A549 (cell line): ENCODE results near the gene FIGN. TPM values are rescaled to one million over a fixed set of nuclear protein-coding genes. Genes with fewer than 3 reads are reported as not detected.

ENCODE experiments used
- ATAC-seq, 2 experiments: fragments of 200-7000 bp in 1 of 2; fragments of >200 bp in 1 of 2; cut with Nextera tagmentation in 1 of 2; cut with Tn5 transposase in 1 of 2; 3 replicates each; pipeline versions ENCODE4 v1.8.0 to v1.9.1; 2018 to 2020; ENCODE audit warnings: mild to moderate bottlenecking in 1 of 2, moderate library complexity in 1 of 2
- CTCF ChIA-PET: fragments of 300-600 bp; sonication (Branson Sonifier 250); formaldehyde crosslinking; extraction: SDS; loops from one replicate; lab custom pipeline; 2021; ENCODE audit warnings: antibody characterized with exemption, inconsistent platforms; lab: Yijun Ruan, JAX
- POLR2A ChIA-PET: fragments of 350-600 bp; formaldehyde crosslinking; extraction: SDS; loops from one replicate; lab custom pipeline; 2021; ENCODE audit warnings: antibody characterized with exemption, inconsistent platforms; lab: Yijun Ruan, JAX
- DNase-seq, 2 experiments: peaks; one replicate each; pipeline versions ENCODE4 v3.0.0 to v3.0.0-alpha.2; 2011 to 2016; ENCODE audit warnings: low read depth in 1 of 2, low spot score in 1 of 2
- FAIRE-seq: peaks from 2 replicates; lab custom pipeline; 2011; peaks lifted over from hg19 to GRCh38; lab: Jason Lieb, UNC
- H3K27ac ChIP-seq, 2 experiments: fragments of >200 bp; sonication (Bioruptor Twin); formaldehyde crosslinking; 3 replicates each; pipeline ENCODE4 v1.5.1; 2016 to 2017
- H3K4me1 ChIP-seq: fragments of >200 bp; sonication (Bioruptor Twin); formaldehyde crosslinking; 3 replicates; pipeline ENCODE4 v1.6.1; 2016
- H3K4me2 ChIP-seq: fragments of >200 bp; sonication (Bioruptor Twin); formaldehyde crosslinking; 3 replicates; pipeline ENCODE4 v1.6.1; 2016
- H3K4me3 ChIP-seq: fragments of >200 bp; sonication (Bioruptor Twin); formaldehyde crosslinking; 3 replicates; pipeline ENCODE4 v1.5.1; 2016
- H3K9me3 ChIP-seq: fragments of >200 bp; sonication (Bioruptor Twin); formaldehyde crosslinking; 3 replicates; pipeline ENCODE4 v1.6.1; 2016
- BHLHE40 ChIP-seq: IDR thresholded peaks from 2 replicates; pipeline ENCODE4 v1.6.1; 2012; ENCODE audit warnings: low read depth, low read length, inconsistent platforms
- CBX8 ChIP-seq: fragments of 200-600 bp; sonication (generic); IDR thresholded peaks from 2 replicates; pipeline ENCODE4 v1.6.1; 2016
- CEBPB ChIP-seq, 2 experiments: fragments of >200 bp in 1 of 2; sonication (Bioruptor Twin) in 1 of 2; formaldehyde crosslinking in 1 of 2; IDR thresholded peaks; 2 replicates each; pipeline ENCODE4 v1.6.1; 2012 to 2016
- CHD2 ChIP-seq: fragments of 150-350 bp; IDR thresholded peaks from 2 replicates; pipeline ENCODE4 v1.6.1; 2014; ENCODE audit warnings: low read length; ENCODE audit not compliant: partially characterized antibody
- CHD4 ChIP-seq: fragments of 200-600 bp; sonication (generic); IDR thresholded peaks from 2 replicates; pipeline ENCODE4 v1.6.1; 2016; ENCODE audit warnings: antibody characterized with exemption, mild to moderate bottlenecking, borderline replicate concordance
- EP300 ChIP-seq, 2 experiments: fragments of >200 bp; sonication (Bioruptor Twin); formaldehyde crosslinking; IDR thresholded peaks; 2 replicates in 1 of 2; 3 replicates in 1 of 2; pipeline ENCODE4 v1.6.1; 2016 to 2017
- HDAC2 ChIP-seq: fragments of 200-600 bp; sonication (generic); IDR thresholded peaks from 2 replicates; pipeline ENCODE4 v1.6.1; 2016
- HOXB13 ChIP-seq: fragments of 250-450 bp; sonication (Bioruptor Pico); IDR thresholded peaks from 2 replicates; pipeline ENCODE4 v1.5.0; 2020; ENCODE audit warnings: low read depth, mild to moderate bottlenecking, moderate library complexity
- HOXB5 ChIP-seq: fragments of 250-450 bp; sonication (Bioruptor Pico); IDR thresholded peaks from 2 replicates; pipeline ENCODE4 v1.5.0; 2020; ENCODE audit warnings: mild to moderate bottlenecking, moderate library complexity
- JUN ChIP-seq, 2 experiments: fragments of >200 bp; sonication (Bioruptor Twin); formaldehyde crosslinking; IDR thresholded peaks; 2 replicates in 1 of 2; 3 replicates in 1 of 2; pipeline ENCODE4 v1.6.1; 2016 to 2017
- KDM5A ChIP-seq: fragments of 200-600 bp; sonication (generic); IDR thresholded peaks from 2 replicates; pipeline ENCODE4 v1.6.1; 2016; ENCODE audit warnings: antibody characterized with exemption, mild to moderate bottlenecking
- MAZ ChIP-seq: fragments of 150-350 bp; IDR thresholded peaks from 2 replicates; pipeline ENCODE4 v1.6.1; 2014; ENCODE audit warnings: antibody characterized with exemption, low read depth, low read length, borderline replicate concordance
- MYC ChIP-seq: IDR thresholded peaks from 2 replicates; pipeline ENCODE4 v1.6.1; 2012; ENCODE audit warnings: mild to moderate bottlenecking, inconsistent platforms, low read length, improper control_type of control experiment, borderline replicate concordance
- NR3C1 ChIP-seq: fragments of >200 bp; sonication (Bioruptor Twin); formaldehyde crosslinking; IDR thresholded peaks from 3 replicates; pipeline ENCODE4 v1.6.1; 2017
- PHF8 ChIP-seq: fragments of 200-600 bp; sonication (generic); IDR thresholded peaks from 2 replicates; pipeline ENCODE4 v1.6.1; 2016; ENCODE audit warnings: low read depth, mild to moderate bottlenecking, antibody characterized with exemption, moderate library complexity, borderline replicate concordance
- POLR2A ChIP-seq: IDR thresholded peaks from 2 replicates; pipeline ENCODE4 v1.6.1; 2012; ENCODE audit warnings: mild to moderate bottlenecking, low read length
- POLR2AphosphoS2 ChIP-seq: conservative IDR thresholded peaks from 2 replicates; pipeline ENCODE4 v1.6.1; 2012; ENCODE audit warnings: low read length, improper control_type of control experiment, inconsistent platforms
- RAD21 ChIP-seq, 2 experiments: fragments of >200 bp in 1 of 2; sonication (Bioruptor Twin) in 1 of 2; formaldehyde crosslinking in 1 of 2; IDR thresholded peaks in 1 of 2; conservative IDR thresholded peaks in 1 of 2; 2 replicates in 1 of 2; 3 replicates in 1 of 2; pipeline ENCODE4 v1.6.1; 2012 to 2018; ENCODE audit warnings: inconsistent platforms in 1 of 2
- RNF2 ChIP-seq: fragments of 200-600 bp; sonication (generic); IDR thresholded peaks from 2 replicates; pipeline ENCODE4 v1.6.1; 2016; ENCODE audit warnings: low read depth, mild to moderate bottlenecking, antibody characterized with exemption, moderate library complexity, borderline replicate concordance
- SMC3 ChIP-seq: fragments of >200 bp; sonication (Bioruptor Twin); formaldehyde crosslinking; IDR thresholded peaks from 3 replicates; pipeline ENCODE4 v1.6.1; 2018; ENCODE audit warnings: inconsistent platforms
- ZC3H11A ChIP-seq: fragments of 450-650 bp; IDR thresholded peaks from 2 replicates; pipeline ENCODE4 v1.6.1; 2014; ENCODE audit warnings: antibody characterized with exemption, mild to moderate bottlenecking
- ZSCAN20 ChIP-seq: fragments of 250-450 bp; sonication (Bioruptor Pico); IDR thresholded peaks from 2 replicates; pipeline ENCODE4 v1.8.0; 2022; ENCODE audit warnings: mild to moderate bottlenecking, moderate library complexity
- WGBS: methylation state at CpG from one replicate; pipeline ENCODE4 v1.1.6; 2017; ENCODE audit errors: missing lambda C conversion rate; 5-methylcytosine and 5-hydroxymethylcytosine counted together
- polyA plus RNA-seq, 4 experiments: library from polyadenylated mRNA; depleted of rRNA in 3 of 4; stranded (reverse); fragments of >200 nt; fragmentation: RNase III in 1 of 4; extraction: RNeasy Plus Mini Kit Qiagen cat#74134 plus additional on column Dnase treatment in 1 of 4; gene quantifications; 2 replicates in 3 of 4; 3 replicates in 1 of 4; pipeline ENCODE4 v1.2.3, GENCODE V29; 2011 to 2017
- TF ChIP-seq, protein P1 (sequence below): fragments of 250-450 bp; sonication (Bioruptor Pico); IDR thresholded peaks from 2 replicates; pipeline ENCODE4 v1.5.0; 2020; ENCODE audit warnings: low read depth, mild to moderate bottlenecking, moderate library complexity
- TF ChIP-seq, protein P2 (sequence below): fragments of 200-600 bp; sonication (generic); IDR thresholded peaks from 2 replicates; pipeline ENCODE4 v1.6.1; 2016; ENCODE audit warnings: antibody characterized with exemption, mild to moderate bottlenecking, moderate library complexity
- TF ChIP-seq, protein P3 (sequence below): fragments of 450-650 bp; IDR thresholded peaks from 2 replicates; pipeline ENCODE4 v1.6.1; 2014; ENCODE audit warnings: antibody characterized with exemption
- TF ChIP-seq, protein P4 (sequence below): fragments of 250-450 bp; sonication (Bioruptor Pico); IDR thresholded peaks from 2 replicates; pipeline ENCODE4 v1.5.0; 2021; ENCODE audit warnings: mild to moderate bottlenecking, moderate library complexity, borderline replicate concordance

Gene FIGN
- polyA plus RNA-seq, 2 of the 4 experiments (the other 2 are of a cell fraction): 1.9 to 3.8 TPM

DNA sequence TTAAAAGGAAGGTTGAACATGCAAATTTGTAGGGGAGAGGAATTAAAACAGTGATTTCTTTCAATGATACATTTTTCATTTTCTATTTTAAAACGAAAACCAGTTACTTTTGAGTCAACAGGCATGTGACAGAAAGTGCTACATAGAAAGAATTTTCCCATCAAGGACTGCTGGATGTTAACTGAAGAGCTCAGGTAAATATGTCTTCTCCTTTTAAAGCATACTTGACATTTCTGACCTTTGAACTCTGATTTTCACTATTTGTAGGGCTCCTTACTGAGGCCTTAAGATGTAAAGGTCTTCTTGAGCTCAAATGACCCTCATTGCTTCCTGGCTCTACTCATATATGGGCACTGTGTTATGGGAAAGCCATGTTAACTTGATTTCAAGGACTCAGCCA lies 32.4 kb downstream of the FIGN start:
- no peaks in the 10 kb centered on the region for H3K9me3 ChIP-seq
- CTCF ChIA-PET: no interaction called here
- H3K4me3 ChIP-seq: no peak overlapping the region
- POLR2A ChIA-PET: no interaction called here
- no peaks in the 10 kb centered on the region for H3K4me1 ChIP-seq
- TF ChIP-seq MAZ (no peak), ZSCAN20 (CRISPR knock-in tag) (no peak), CBX8 (no peak), POLR2A (no peak), SMC3 (no peak), HOXB13 (CRISPR knock-in tag) (no peak), HDAC2 (no peak), HOXB5 (no peak), BHLHE40 (no peak), NR3C1 (no peak), POLR2AphosphoS2 (no peak), KDM5A (no peak)
- TF ChIP-seq, protein P1, sequence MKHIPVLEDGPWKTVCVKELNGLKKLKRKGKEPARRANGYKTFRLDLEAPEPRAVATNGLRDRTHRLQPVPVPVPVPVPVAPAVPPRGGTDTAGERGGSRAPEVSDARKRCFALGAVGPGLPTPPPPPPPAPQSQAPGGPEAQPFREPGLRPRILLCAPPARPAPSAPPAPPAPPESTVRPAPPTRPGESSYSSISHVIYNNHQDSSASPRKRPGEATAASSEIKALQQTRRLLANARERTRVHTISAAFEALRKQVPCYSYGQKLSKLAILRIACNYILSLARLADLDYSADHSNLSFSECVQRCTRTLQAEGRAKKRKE: no peak
- TF ChIP-seq, protein P2, sequence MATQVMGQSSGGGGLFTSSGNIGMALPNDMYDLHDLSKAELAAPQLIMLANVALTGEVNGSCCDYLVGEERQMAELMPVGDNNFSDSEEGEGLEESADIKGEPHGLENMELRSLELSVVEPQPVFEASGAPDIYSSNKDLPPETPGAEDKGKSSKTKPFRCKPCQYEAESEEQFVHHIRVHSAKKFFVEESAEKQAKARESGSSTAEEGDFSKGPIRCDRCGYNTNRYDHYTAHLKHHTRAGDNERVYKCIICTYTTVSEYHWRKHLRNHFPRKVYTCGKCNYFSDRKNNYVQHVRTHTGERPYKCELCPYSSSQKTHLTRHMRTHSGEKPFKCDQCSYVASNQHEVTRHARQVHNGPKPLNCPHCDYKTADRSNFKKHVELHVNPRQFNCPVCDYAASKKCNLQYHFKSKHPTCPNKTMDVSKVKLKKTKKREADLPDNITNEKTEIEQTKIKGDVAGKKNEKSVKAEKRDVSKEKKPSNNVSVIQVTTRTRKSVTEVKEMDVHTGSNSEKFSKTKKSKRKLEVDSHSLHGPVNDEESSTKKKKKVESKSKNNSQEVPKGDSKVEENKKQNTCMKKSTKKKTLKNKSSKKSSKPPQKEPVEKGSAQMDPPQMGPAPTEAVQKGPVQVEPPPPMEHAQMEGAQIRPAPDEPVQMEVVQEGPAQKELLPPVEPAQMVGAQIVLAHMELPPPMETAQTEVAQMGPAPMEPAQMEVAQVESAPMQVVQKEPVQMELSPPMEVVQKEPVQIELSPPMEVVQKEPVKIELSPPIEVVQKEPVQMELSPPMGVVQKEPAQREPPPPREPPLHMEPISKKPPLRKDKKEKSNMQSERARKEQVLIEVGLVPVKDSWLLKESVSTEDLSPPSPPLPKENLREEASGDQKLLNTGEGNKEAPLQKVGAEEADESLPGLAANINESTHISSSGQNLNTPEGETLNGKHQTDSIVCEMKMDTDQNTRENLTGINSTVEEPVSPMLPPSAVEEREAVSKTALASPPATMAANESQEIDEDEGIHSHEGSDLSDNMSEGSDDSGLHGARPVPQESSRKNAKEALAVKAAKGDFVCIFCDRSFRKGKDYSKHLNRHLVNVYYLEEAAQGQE: no peak
- WGBS: 84% methylated on average over 1 of the region's 1 CpG
- H3K4me2 ChIP-seq: no peak overlapping the region
- no peak for ATAC-seq
- no peak for DNase-seq
- no peak for FAIRE-seq
- H3K27ac ChIP-seq: no peak overlapping the region

DNA sequence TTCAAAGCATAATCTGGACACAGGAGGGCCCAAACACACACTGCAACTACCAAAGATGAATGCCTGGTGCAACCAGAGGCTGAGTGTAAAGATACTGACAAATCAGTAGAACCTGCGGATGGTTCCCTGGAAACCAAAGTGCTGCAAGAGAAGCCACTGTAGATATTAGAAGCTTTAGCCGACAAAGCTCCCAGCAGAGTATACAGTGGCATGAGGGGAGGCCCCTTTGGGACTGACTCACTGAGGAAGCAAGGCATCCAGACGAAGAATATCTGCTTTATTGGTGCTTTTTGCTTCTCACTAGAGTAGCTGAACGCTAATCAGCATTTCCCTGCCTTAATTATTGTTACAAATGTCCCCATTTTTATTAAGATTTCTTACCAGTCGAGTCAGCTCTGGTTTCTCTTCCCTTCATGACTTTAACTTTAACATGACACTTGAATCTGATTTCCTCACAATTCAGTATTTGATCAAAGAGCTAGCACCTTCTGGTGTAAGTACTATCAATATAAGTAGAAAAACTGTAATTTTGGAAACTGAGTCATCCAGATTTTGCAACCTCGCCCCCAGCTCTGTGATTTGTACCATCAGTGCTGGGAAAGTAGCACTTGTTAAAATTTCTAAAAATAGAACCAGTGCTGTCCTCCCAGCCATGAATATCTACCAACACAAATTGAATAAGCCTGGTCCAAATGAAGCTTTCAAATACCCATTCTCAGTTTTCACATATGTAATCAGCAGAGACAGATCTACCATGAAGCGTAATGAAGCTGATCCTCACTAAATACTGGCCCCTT lies 34.2 kb downstream of the FIGN start:
- FAIRE-seq: no peak
- ATAC-seq: no peak
- H3K27ac ChIP-seq: no peak overlapping the region

More for the DNA sequence above, 34.2 kb downstream of the FIGN start:
- POLR2A ChIA-PET: no interaction called here
- no peak for DNase-seq
- no peaks in the 10 kb centered on the region for H3K4me1 ChIP-seq
- no peak overlapping the region for H3K4me2 ChIP-seq
- no peak for TF ChIP-seq CEBPB (IDR thresholded peaks at IDR 0.05)
- TF ChIP-seq, protein P3, sequence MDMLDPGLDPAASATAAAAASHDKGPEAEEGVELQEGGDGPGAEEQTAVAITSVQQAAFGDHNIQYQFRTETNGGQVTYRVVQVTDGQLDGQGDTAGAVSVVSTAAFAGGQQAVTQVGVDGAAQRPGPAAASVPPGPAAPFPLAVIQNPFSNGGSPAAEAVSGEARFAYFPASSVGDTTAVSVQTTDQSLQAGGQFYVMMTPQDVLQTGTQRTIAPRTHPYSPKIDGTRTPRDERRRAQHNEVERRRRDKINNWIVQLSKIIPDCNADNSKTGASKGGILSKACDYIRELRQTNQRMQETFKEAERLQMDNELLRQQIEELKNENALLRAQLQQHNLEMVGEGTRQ: no peak
- TF ChIP-seq ZC3H11A: no peak
- TF ChIP-seq JUN (IDR thresholded peaks at IDR 0.05): no peak
- TF ChIP-seq KDM5A: no peak
- TF ChIP-seq CHD2: no peak
- no peak for TF ChIP-seq MAZ
- no peak for TF ChIP-seq EP300 (IDR thresholded peaks at IDR 0.05)
- no peak for TF ChIP-seq RAD21 (conservative IDR thresholded peaks at IDR 0.05 in 1 of 2, IDR thresholded peaks at IDR 0.05 in 1 of 2)
- TF ChIP-seq PHF8: no peak
- TF ChIP-seq POLR2A: no peak
- TF ChIP-seq, protein P4, sequence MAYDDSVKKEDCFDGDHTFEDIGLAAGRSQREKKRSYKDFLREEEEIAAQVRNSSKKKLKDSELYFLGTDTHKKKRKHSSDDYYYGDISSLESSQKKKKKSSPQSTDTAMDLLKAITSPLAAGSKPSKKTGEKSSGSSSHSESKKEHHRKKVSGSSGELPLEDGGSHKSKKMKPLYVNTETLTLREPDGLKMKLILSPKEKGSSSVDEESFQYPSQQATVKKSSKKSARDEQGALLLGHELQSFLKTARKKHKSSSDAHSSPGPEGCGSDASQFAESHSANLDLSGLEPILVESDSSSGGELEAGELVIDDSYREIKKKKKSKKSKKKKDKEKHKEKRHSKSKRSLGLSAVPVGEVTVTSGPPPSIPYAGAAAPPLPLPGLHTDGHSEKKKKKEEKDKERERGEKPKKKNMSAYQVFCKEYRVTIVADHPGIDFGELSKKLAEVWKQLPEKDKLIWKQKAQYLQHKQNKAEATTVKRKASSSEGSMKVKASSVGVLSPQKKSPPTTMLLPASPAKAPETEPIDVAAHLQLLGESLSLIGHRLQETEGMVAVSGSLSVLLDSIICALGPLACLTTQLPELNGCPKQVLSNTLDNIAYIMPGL (CRISPR knock-in tag): no peak
- TF ChIP-seq BHLHE40: no peak
- TF ChIP-seq HDAC2: no peak
- no peak for TF ChIP-seq MYC
- TF ChIP-seq CHD4: no peak
- no peak for TF ChIP-seq RNF2
- TF ChIP-seq HOXB5: no peak
- TF ChIP-seq, all 56 proteins: peak for 0
- CTCF ChIA-PET: no interaction called here
- WGBS: 90% methylated on average over 7 of the region's 7 CpGs
- Histone ChIP-seq H3K4me3 (no peak overlapping the region), H3K9me3 (no peaks in the 10 kb centered on the region)
